ENCODE results near the gene ZFYVE9. TPM values are rescaled to one million over a fixed set of nuclear protein-coding genes. Genes with fewer than 3 reads are reported as not detected.

The ZFYVE9 gene
- total and polyA plus RNA-seq, 2 of the 13 experiments (the other 11 are each of a cell fraction or from before 2014, with no cell fraction given), result 9.2 to 19.8 TPM

- 100% methylated on average over 3 of the region's 3 CpGs for WGBS (ENCODE audit: low lambda C conversion rate)
- H3K9ac ChIP-seq (ENCODE audit: insufficient read depth, low read depth, low read length), result no peak overlapping the region
- ATAC-seq (no peak), FAIRE-seq (no peak), DNase-seq (ENCODE audit: low spot score) (no peak)
- peaks cover 0 to 7% of the 10 kb centered on the region in 2 experiments; a peak in 1 of 5 replicates for H3K36me3 ChIP-seq (replicated peaks in 1 of 2; ENCODE audit: control insufficient read depth in 1 of 2, insufficient read depth in 2 of 2, low read length in 2 of 2)
- peaks cover 4% of the 10 kb centered on the region for H3K4me1 ChIP-seq (ENCODE audit: insufficient read depth, low read length)
- ChIA-PET POLR2A (no interaction called here), CTCF (ENCODE audit: low intra/inter-chr PET ratio, low total read pairs) (no interaction called here)
- no TSS peak for BruUV-seq (replicated peaks)
- H3K27me3 ChIP-seq (ENCODE audit: control insufficient read depth in 1 of 2, insufficient read depth in 2 of 2, low read length in 2 of 2), result no peaks in the 10 kb centered on the region
- intact Hi-C loops (cut with micrococcal nuclease; ENCODE audit: unreplicated experiment) (no loop called here), in situ Hi-C loops (cut with HindIII; ENCODE audit: extremely low pct_ligation_motif_present, low pct_unique_long_range_greater_than_20kb) (loop anchor here (5.0 kb wide), 1 partner anchor 146 kb away; the partner anchor contains the start of gene ZFYVE9)
- no peak overlapping the region for H2AFZ ChIP-seq (ENCODE audit: low read length)
- no peaks in the 10 kb centered on the region for H4K20me1 ChIP-seq (ENCODE audit: insufficient read depth, low read length)
- TF ChIP-seq ZNF792 (CRISPR knock-in tag; IDR thresholded peaks at IDR 0.05) (0 out of 2 replicates have a peak, but pooled peaks have one; percentile 36), ZNF616 (CRISPR knock-in tag; IDR thresholded peaks at IDR 0.05; ENCODE audit: low read depth) (no peak), SAP130 (CRISPR knock-in tag; IDR thresholded peaks at IDR 0.05; ENCODE audit: low read depth) (no peak)
- no peaks in the 10 kb centered on the region for H3K9me3 ChIP-seq (ENCODE audit: low read length)
- H3K79me2 ChIP-seq (ENCODE audit: insufficient read depth, low read length), result no peaks in the 10 kb centered on the region
- H3K4me3 ChIP-seq (replicated peaks in 1 of 3; ENCODE audit: insufficient read depth in 1 of 3, low read depth in 2 of 3, low read length in 3 of 3), result no peak overlapping the region
- no peak overlapping the region for H3K27ac ChIP-seq (ENCODE audit: extremely low read length, insufficient read depth, low read length)
- no peak overlapping the region for H3K4me2 ChIP-seq (ENCODE audit: low read depth, low read length)
Measured at GRCh38 chr1:52288286-52288685, 146.4 kb downstream of the ZFYVE9 start.

GRCh38 chr1:52294580-52294979 is 152.7 kb downstream of the ZFYVE9 start:
- Histone ChIP-seq H3K9ac (ENCODE audit: insufficient read depth, low read depth, low read length) (no peak overlapping the region), H3K4me3 (replicated peaks in 1 of 3; ENCODE audit: insufficient read depth in 1 of 3, low read depth in 2 of 3, low read length in 3 of 3) (no peak overlapping the region), H3K27me3 (ENCODE audit: control insufficient read depth in 1 of 2, insufficient read depth in 2 of 2, low read length in 2 of 2) (no peaks in the 10 kb centered on the region; a peak in 1 of 5 replicates), H3K9me3 (ENCODE audit: low read length) (no peaks in the 10 kb centered on the region), H3K79me2 (ENCODE audit: insufficient read depth, low read length) (no peaks in the 10 kb centered on the region), H3K4me1 (ENCODE audit: insufficient read depth, low read length) (peaks cover 10% of the 10 kb centered on the region), H2AFZ (ENCODE audit: low read length) (no peak overlapping the region), H4K20me1 (ENCODE audit: insufficient read depth, low read length) (no peaks in the 10 kb centered on the region), H3K4me2 (ENCODE audit: low read depth, low read length) (no peak overlapping the region), H3K27ac (ENCODE audit: extremely low read length, insufficient read depth, low read length) (no peak overlapping the region), H3K36me3 (replicated peaks in 1 of 2; ENCODE audit: control insufficient read depth in 1 of 2, insufficient read depth in 2 of 2, low read length in 2 of 2) (peaks cover 0 to 3% of the 10 kb centered on the region in 2 experiments; a peak in 2 of 5 replicates)
- FAIRE-seq (no peak), ATAC-seq (no peak), DNase-seq (ENCODE audit: low spot score) (no peak)
- intact Hi-C loops (cut with micrococcal nuclease; ENCODE audit: unreplicated experiment) (no loop called here), in situ Hi-C loops (cut with HindIII; ENCODE audit: extremely low pct_ligation_motif_present, low pct_unique_long_range_greater_than_20kb) (no loop called here)
- WGBS (ENCODE audit: low lambda C conversion rate), result 100% methylated on average over 1 of the region's 1 CpG
- POLR2A ChIA-PET, result interaction anchor here (0.9 kb wide), 1 partner anchor 11 kb away, joined by 3 read pairs; no protein-coding TSS in a partner anchor
- no TSS peak for BruUV-seq (replicated peaks)
- CTCF ChIA-PET (ENCODE audit: low intra/inter-chr PET ratio, low total read pairs), result interaction anchor here (0.6 kb wide), 1 partner anchor 40 kb away, joined by 3 read pairs; no protein-coding TSS in a partner anchor
- TF ChIP-seq ZSCAN12 (CRISPR knock-in tag; IDR thresholded peaks at IDR 0.05) (no peak), ARNT2 (CRISPR knock-in tag; IDR thresholded peaks at IDR 0.05; ENCODE audit: low read depth) (no peak), BRD4 (CRISPR knock-in tag; IDR thresholded peaks at IDR 0.05) (no peak), ZNF605 (CRISPR knock-in tag; IDR thresholded peaks at IDR 0.05) (no peak), ZNF687 (CRISPR knock-in tag; IDR thresholded peaks at IDR 0.05) (no peak), ZNF543 (CRISPR knock-in tag; IDR thresholded peaks at IDR 0.05) (no peak), BORCS8-MEF2B (CRISPR knock-in tag; IDR thresholded peaks at IDR 0.05) (no peak), FOXM1 (CRISPR knock-in tag; IDR thresholded peaks at IDR 0.05) (no peak), PRDM10 (CRISPR knock-in tag; IDR thresholded peaks at IDR 0.05; ENCODE audit: low read depth) (no peak)

Measured in HepG2 (cell line).